ENCODE data around the gene CD79B. TPM values are rescaled to one million over a fixed set of nuclear protein-coding genes. Genes with fewer than 3 reads are reported as not detected.
A peak's percentile ranks its signal among the peaks of the same experiment; 100 is the strongest.

The CD79B gene
- total and polyA plus RNA-seq, 2 of the 8 experiments (the other 6 are each of a cell fraction or from before 2014, with no cell fraction given) = 1.5 to 3.9 TPM

GRCh38 chr17:63963123-63963522 lies 31.0 kb upstream of the CD79B start:
- no peaks in the 10 kb centered on the region for H3K27me3 ChIP-seq (replicated peaks in 1 of 4; ENCODE audit: control insufficient read depth in 3 of 4, extremely low read depth in 1 of 4, insufficient read depth in 3 of 4, low read length in 3 of 4)
- H3K27ac ChIP-seq (ENCODE audit: low read depth, low read length) = no peak overlapping the region
- no peaks in the 10 kb centered on the region for H3K79me2 ChIP-seq (ENCODE audit: control insufficient read depth in 1 of 2, insufficient read depth in 2 of 2, low read length in 2 of 2)
- H3K9me3 ChIP-seq (ENCODE audit: insufficient read depth in 2 of 2, low read depth in 1 of 2, low read length in 1 of 2) = no peaks in the 10 kb centered on the region; a peak in 1 of 4 replicates
- no peak overlapping the region; a peak in 1 of 4 replicates for H3K4me2 ChIP-seq (ENCODE audit: insufficient read depth in 1 of 2, low read depth in 2 of 2, low read length in 2 of 2)
- POLR2A ChIA-PET (ENCODE audit: partially characterized antibody) = no interaction called here
- FAIRE-seq (no peak), DNase-seq (ENCODE audit: low read depth in 1 of 2, low spot score in 2 of 2) (no peak)
- no peak overlapping the region for H2BK15ac ChIP-seq (ENCODE audit: low read length)
- CTCF ChIA-PET (ENCODE audit: partially characterized antibody) = interaction anchor here (1.0 to 4.6 kb wide), 6 partner anchors 12 to 52 kb away, joined by 3 to 19 read pairs (median 7); partner anchors contain the start of genes CD79B, CSHL1 and GH1
- H2BK5ac ChIP-seq (ENCODE audit: low read depth, low read length) = 0 out of 2 replicates have a peak overlapping the region, but pooled peaks have one; percentile 20
- H4K5ac ChIP-seq (ENCODE audit: insufficient read length, low read depth, low read length) = no peak overlapping the region
- H2BK12ac ChIP-seq (ENCODE audit: low read depth, low read length) = no peak overlapping the region
- H3K23ac ChIP-seq (ENCODE audit: insufficient read length) = no peak overlapping the region
- H2AK5ac ChIP-seq (ENCODE audit: low read depth, low read length) = no peak overlapping the region
- no peak overlapping the region for H4K91ac ChIP-seq (replicated peaks; ENCODE audit: insufficient read length, low read length)
- no peak overlapping the region for H3K56ac ChIP-seq (replicated peaks; ENCODE audit: insufficient read length, low read depth, low read length)
- no peak overlapping the region for H2BK120ac ChIP-seq (replicated peaks; ENCODE audit: low read depth, low read length)
- peaks cover 0 to 20% (median 9%) of the 10 kb centered on the region in 4 experiments; a peak in 6 of 7 replicates for H3K4me1 ChIP-seq (replicated peaks in 1 of 4; ENCODE audit: control insufficient read depth in 3 of 4, insufficient read depth in 4 of 4, low read length in 3 of 4)
- H2AFZ ChIP-seq (ENCODE audit: low read length) = no peak overlapping the region
- peaks cover 8% of the 10 kb centered on the region for H3K23me2 ChIP-seq (ENCODE audit: low read depth, low read length)
- H3K36me3 ChIP-seq (ENCODE audit: control insufficient read depth in 2 of 4, insufficient read depth in 4 of 4, low read length in 3 of 4) = no peaks in the 10 kb centered on the region
- H3K14ac ChIP-seq (ENCODE audit: insufficient read length) = no peak overlapping the region
- peaks cover 0 to 4% of the 10 kb centered on the region in 2 experiments for H4K20me1 ChIP-seq (replicated peaks in 1 of 2; ENCODE audit: control insufficient read depth in 1 of 2, insufficient read depth in 2 of 2, low read length in 2 of 2)
- no peak overlapping the region for H2BK20ac ChIP-seq (ENCODE audit: low read length)
- H3K4ac ChIP-seq (replicated peaks; ENCODE audit: insufficient read length, low read depth, low read length) = no peak overlapping the region
- H3K18ac ChIP-seq (ENCODE audit: extremely low read depth, low read length) = no peak overlapping the region
- H3K79me1 ChIP-seq (ENCODE audit: low read depth, low read length) = 0 out of 2 replicates have a peak, but pooled peaks cover 2% of the 10 kb centered on the region
- H3K4me3 ChIP-seq (ENCODE audit: extremely low read depth in 1 of 4, insufficient read depth in 2 of 4, low read depth in 3 of 4, low read length in 4 of 4) = no peak overlapping the region
- H3K9ac ChIP-seq (replicated peaks in 1 of 4; ENCODE audit: extremely low read depth in 1 of 4, low read depth in 3 of 4, low read length in 3 of 4) = no peak overlapping the region
- WGBS, 2 experiments (ENCODE audit: extremely low coverage in 1 of 2, insufficient coverage in 1 of 2, insufficient read length in 1 of 2, insufficient replicate concordance in 2 of 2, low coverage in 1 of 2, low lambda C conversion rate in 2 of 2, missing lambda C conversion rate in 1 of 2) = 97% methylated on average over 4 of the region's 4 CpGs; no CpG with 5 or more reads in 1 of the 2 experiments
- H4K8ac ChIP-seq (ENCODE audit: extremely low read depth, insufficient read depth, low read length) = no peak overlapping the region
- TF ChIP-seq RAD21 (IDR thresholded peaks at IDR 0.05 in 1 of 2, conservative IDR thresholded peaks at IDR 0.05 in 1 of 2; ENCODE audit: low read depth in 2 of 2, low read length in 2 of 2) (no peak), TBP (IDR thresholded peaks at IDR 0.05; ENCODE audit: low read depth, low read length) (no peak), KDM4A (IDR thresholded peaks at IDR 0.05; ENCODE audit: low read depth, low read length, severe bottlenecking) (no peak), SIX5 (IDR thresholded peaks at IDR 0.05; ENCODE audit: low read depth, low read length) (no peak), SP2 (IDR thresholded peaks at IDR 0.05; ENCODE audit: low read length) (no peak), TAF7 (optimal IDR thresholded peaks at IDR 0.05; ENCODE audit: borderline replicate concordance, low read depth, low read length) (no peak), SIN3A (conservative IDR thresholded peaks at IDR 0.05 in 1 of 2, IDR thresholded peaks at IDR 0.05 in 1 of 2; ENCODE audit: low read depth in 1 of 2, low read length in 2 of 2) (no peak), BCL11A (IDR thresholded peaks at IDR 0.05; ENCODE audit: low read depth in 2 of 2, low read length in 2 of 2) (no peak), E2F6 (IDR thresholded peaks at IDR 0.05) (no peak), FOSL1 (IDR thresholded peaks at IDR 0.05; ENCODE audit: insufficient read depth, low read depth, low read length) (no peak), MAFK (IDR thresholded peaks at IDR 0.05; ENCODE audit: low read depth, low read length) (no peak), ASH2L (IDR thresholded peaks at IDR 0.05; ENCODE audit: low read length) (no peak), KDM1A (IDR thresholded peaks at IDR 0.05; ENCODE audit: borderline replicate concordance, low read length) (no peak)
